ENCODE data around the gene LIX1L.
A peak's percentile ranks its signal among the peaks of the same experiment; 100 is the strongest.

LIX1L gene

GRCh38 chr1:145957443-145958319 lies at the start of gene LIX1L:
TSS of gene LIX1L (minus strand) at chr1:145958017. CDS start at chr1:145957927, 90 bp downstream.
- peak; percentile 99 for DNase-seq (ENCODE audit: low spot score)

- DNase-seq (ENCODE audit: low spot score), result no peak
Observed at GRCh38 chr1:146001709-146002108, 43.9 kb upstream of the LIX1L start.

DNA sequence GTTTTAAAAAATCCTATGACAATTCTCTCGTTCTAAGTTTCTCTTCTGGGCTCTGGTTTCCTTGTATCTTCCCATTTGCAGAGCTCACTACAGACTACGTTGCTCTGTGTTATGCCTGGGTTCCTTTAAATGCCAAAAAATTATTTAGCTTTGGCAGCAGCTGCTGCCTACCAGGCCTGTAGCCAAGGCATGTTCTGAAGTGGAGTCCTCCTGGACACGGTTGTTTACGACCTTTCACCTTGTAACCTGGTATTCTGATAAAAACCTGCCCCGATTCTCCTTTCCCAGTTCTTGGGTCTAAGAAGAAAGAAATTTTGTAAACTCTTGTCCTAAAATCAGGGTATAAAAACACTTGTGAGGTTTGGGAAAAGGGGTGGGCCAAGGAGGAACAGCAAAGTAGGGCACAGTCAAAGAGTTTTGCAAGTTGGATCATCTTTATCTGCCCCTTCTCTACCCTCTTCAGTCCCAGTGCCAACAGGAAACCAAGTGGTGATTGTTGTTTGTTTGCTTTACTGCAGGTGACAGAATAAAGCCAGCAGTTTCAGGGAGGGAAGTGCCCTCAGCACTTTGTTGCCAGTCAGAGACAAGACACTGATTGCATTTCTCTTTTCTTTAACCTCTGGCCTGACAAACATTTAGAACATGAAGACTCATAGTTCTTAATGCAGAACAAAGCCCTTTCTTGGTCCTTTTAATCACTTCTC lies 41.7 kb upstream of the LIX1L start:
- peak; percentile 31 for DNase-seq (ENCODE audit: low spot score)

DNA sequence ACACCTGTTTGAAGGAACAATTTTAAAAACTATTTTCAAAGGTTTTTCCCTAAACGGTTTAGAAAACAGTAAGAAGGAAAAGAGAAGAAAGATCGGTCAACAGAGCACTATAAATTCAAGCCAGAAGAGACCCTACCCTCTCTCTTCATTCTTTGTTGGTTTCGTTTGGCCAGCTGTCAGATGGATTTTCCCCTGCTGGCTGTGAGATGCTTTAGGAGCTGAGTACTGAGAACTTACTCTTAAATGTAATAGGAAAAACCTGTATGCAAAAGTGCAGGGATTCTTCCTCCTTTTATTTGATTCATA lies 39.9 kb upstream of the LIX1L start:
- peak; percentile 58 for DNase-seq (ENCODE audit: low spot score)

DNA sequence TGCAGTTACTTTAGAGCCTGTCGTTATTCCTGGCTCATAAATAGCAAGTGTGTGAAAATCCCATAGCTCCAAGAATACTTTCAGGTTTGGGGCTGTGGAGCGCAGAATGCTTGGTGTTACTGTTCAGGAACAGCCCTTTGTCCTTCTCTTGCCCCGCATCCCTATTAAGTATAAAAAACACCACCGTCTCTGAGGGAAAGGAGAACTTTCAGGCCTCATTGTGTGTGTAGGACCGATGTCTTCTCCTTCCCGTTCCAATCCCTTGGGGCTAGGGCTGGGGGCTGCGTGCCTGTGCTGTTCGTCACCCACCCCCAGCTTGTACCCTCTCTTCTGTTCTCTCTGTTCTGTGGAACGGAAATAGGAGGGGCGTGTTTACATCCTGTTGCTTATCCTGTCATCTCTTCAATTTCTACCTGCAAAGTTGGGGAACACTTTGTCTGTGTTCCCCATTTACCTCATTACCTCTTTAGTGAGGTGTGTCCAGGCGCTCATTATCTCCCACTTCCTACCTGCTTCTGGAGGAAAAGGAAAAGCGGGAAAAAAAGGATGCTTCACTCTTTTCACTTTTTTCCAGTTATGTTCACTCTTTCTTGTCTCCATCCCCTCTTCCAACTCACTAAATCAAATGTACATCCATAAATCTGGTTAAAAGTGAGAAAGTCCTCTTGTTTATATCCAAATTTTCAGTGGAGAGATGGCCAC lies 39.4 kb upstream of the LIX1L start:
- no peak for DNase-seq (ENCODE audit: low spot score)

GRCh38 chr1:145996433-145997015 lies 38.7 kb upstream of the LIX1L start, which contains the start of gene TXNIP:
TSS of gene TXNIP (minus strand) at chr1:145996579. CDS start at chr1:145996266, 313 bp downstream.
- DNase-seq (ENCODE audit: low spot score), result peak; percentile 99

- DNase-seq (ENCODE audit: low spot score), result peak; percentile 40
Observed at GRCh38 chr1:145995964-145996432, 38.2 kb upstream of the LIX1L start.

GRCh38 chr1:145995148-145995881 lies 37.5 kb upstream of the LIX1L start:
- no peak for DNase-seq (ENCODE audit: low spot score)

GRCh38 chr1:145994391-145995120 lies 36.7 kb upstream of the LIX1L start:
- DNase-seq (ENCODE audit: low spot score), result peak; percentile 37

- no peak for DNase-seq (ENCODE audit: low spot score)
Observed at GRCh38 chr1:145993618-145994390, 36.0 kb upstream of the LIX1L start.

DNA sequence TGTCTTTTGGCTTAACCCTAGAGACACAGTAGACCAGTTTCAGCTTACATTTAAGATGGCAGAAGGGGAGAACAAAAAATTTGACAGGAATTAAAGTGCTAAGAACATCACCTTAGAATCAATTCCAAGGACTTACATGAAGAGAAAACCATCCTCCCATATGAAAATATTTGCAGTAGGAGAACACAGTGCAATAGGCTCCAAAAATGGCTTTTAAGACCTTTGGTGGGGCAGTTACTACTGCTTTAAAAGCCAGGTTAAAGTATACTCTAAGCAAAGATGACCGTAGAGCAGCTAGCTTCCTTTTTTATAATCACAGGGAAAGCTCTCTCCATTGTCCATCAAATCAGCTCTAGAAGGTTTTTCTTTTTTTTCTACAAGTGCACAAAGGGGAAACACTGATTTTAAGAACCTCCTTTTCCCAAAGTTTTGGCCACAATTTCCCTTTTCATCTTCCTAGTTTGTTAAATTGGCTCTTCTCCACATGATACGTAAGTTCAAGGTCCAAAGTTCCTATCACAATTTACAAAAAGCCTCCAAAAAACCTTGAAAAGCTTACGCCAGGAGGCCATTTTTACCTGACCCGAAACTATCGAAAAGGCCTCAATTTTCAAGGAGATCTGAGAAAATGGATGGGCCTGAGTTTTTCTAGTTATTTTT lies 35.3 kb upstream of the LIX1L start:
- no peak for DNase-seq (ENCODE audit: low spot score)

GRCh38 chr1:145992502-145992936 lies 34.7 kb upstream of the LIX1L start:
- DNase-seq (ENCODE audit: low spot score), result no peak

DNA sequence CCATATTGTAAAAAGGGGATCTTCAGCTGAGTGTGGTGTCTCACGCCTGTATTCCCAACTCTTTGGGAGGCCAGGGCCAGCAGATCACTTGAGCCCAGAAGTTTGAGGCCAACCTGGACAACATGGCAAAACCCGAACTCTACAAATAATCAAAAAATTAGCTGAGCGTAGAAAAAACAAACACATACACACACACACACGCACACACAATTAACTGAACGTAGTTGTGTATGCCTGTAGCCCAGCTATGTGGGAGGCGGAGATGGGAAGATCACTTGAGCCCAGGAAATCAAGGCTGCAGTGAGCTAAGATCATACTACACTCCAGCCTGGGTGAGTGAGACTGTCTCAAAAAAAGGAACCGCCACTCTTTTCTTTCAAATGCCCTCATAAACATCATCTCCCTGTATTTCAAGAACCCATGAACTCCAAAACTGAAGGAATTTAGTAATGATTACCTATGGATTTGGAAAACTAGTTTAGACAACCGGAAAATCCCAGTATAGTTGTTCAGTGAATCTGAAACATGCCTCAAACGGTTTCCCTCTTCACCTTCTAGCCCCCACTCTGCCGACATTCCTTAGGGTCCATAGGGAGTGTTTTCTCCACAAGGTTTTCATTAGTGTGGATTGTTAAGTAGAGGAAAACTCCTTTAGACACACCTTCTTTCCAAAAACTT lies 34.1 kb upstream of the LIX1L start:
- no peak for DNase-seq (ENCODE audit: low spot score)

- no peak for DNase-seq (ENCODE audit: low spot score)
Observed at GRCh38 chr1:145990249-145990855, 32.5 kb upstream of the LIX1L start.

GRCh38 chr1:145988773-145989172 lies 31.0 kb upstream of the LIX1L start:
- no peak for DNase-seq (ENCODE audit: low spot score)

- DNase-seq (ENCODE audit: low spot score), result no peak
Observed at GRCh38 chr1:145987926-145988325, 30.1 kb upstream of the LIX1L start.

GRCh38 chr1:145986551-145986950 lies 28.7 kb upstream of the LIX1L start:
- no peak for DNase-seq (ENCODE audit: low spot score)
